CD14-positive monocyte (primary cell): Measurements from ENCODE around the gene ITFG2. TPM values are rescaled to one million over a fixed set of nuclear protein-coding genes. Genes with fewer than 3 reads are reported as not detected.

Experiments
- DNase-seq, 3 donors: peaks; one replicate each; pipeline ENCODE4 v3.0.0-alpha.2; 2011 to 2022
- H2AFZ ChIP-seq: 2 replicates; pipeline ENCODE4 v1.6.0; 2012; ENCODE audit warnings: mild to moderate bottlenecking, low read depth, low read length, inconsistent platforms; ENCODE audit not compliant: insufficient read depth, poor library complexity, severe bottlenecking
- H3K27ac ChIP-seq, 2 donors: 1 replicate in 1 of 2; 2 replicates in 1 of 2; pipeline ENCODE4 v1.5.1; 2012 to 2013; ENCODE audit warnings: low read length in 2 of 2, control low read depth in 1 of 2, inconsistent platforms in 1 of 2, low read depth in 1 of 2, mild to moderate bottlenecking in 1 of 2
- H3K27me3 ChIP-seq, 2 donors: one replicate each; pipeline versions ENCODE4 v1.6.0 to v1.6.1; 2011 to 2013; ENCODE audit warnings: low read length in 2 of 2; ENCODE audit not compliant: control insufficient read depth in 2 of 2, insufficient read depth in 2 of 2
- H3K36me3 ChIP-seq, 2 donors: replicated peaks in 1 of 2; 1 replicate in 1 of 2; 2 replicates in 1 of 2; pipeline versions ENCODE4 v1.5.1 to v1.6.1; 2012 to 2013; ENCODE audit warnings: low read length in 2 of 2, control low read depth in 1 of 2, inconsistent platforms in 1 of 2, mild to moderate bottlenecking in 1 of 2; ENCODE audit not compliant: insufficient read depth in 2 of 2, control insufficient read depth in 1 of 2
- H3K4me1 ChIP-seq, 2 donors: 1 replicate in 1 of 2; 2 replicates in 1 of 2; pipeline versions ENCODE4 v1.5.1 to v1.6.1; 2012 to 2013; ENCODE audit warnings: low read length in 2 of 2, control low read depth in 1 of 2, inconsistent platforms in 1 of 2, mild to moderate bottlenecking in 1 of 2, moderate library complexity in 1 of 2; ENCODE audit not compliant: insufficient read depth in 2 of 2, control insufficient read depth in 1 of 2
- H3K4me2 ChIP-seq: replicated peaks from 2 replicates; pipeline ENCODE3; 2012; ENCODE audit warnings: low read length, moderate library complexity, mild to moderate bottlenecking; ENCODE audit not compliant: poor library complexity, severe bottlenecking; ENCODE audit errors: extremely low read depth
- H3K4me3 ChIP-seq, 3 experiments: fragments of 200-600 bp in 1 of 3; sonication (generic) in 1 of 3; replicated peaks in 1 of 3; 1 replicate in 2 of 3; 2 replicates in 1 of 3; pipeline ENCODE4 v1.5.1; 2011 to 2013; ENCODE audit warnings: low read length in 3 of 3, mild to moderate bottlenecking in 3 of 3, control low read depth in 2 of 3, low read depth in 2 of 3, inconsistent platforms in 1 of 3, moderate library complexity in 1 of 3
- H3K79me2 ChIP-seq: 2 replicates; pipeline ENCODE4 v1.6.0; 2012; ENCODE audit warnings: mild to moderate bottlenecking, control low read depth, inconsistent platforms, low read length, moderate library complexity; ENCODE audit not compliant: insufficient read depth
- H3K9ac ChIP-seq: 2 replicates; pipeline ENCODE4 v1.6.0; 2017; ENCODE audit warnings: low read length, mild to moderate bottlenecking; ENCODE audit not compliant: insufficient read depth, poor library complexity, severe bottlenecking
- H3K9me3 ChIP-seq, 2 donors: replicated peaks in 1 of 2; 1 replicate in 1 of 2; 2 replicates in 1 of 2; pipeline versions ENCODE4 v1.5.1 to v1.6.1; 2012 to 2013; ENCODE audit warnings: low read length in 2 of 2, control low read depth in 1 of 2; ENCODE audit not compliant: control insufficient read depth in 1 of 2, insufficient read depth in 1 of 2
- H4K20me1 ChIP-seq: 2 replicates; pipeline ENCODE4 v1.6.0; 2012; ENCODE audit warnings: mild to moderate bottlenecking, low read length, control low read depth, moderate library complexity; ENCODE audit not compliant: insufficient read depth
- H3K27ac Mint-ChIP-seq, 7 donors: one replicate each; pipeline ENCODE4 v1.8.0; 2020; ENCODE audit warnings: mild to moderate bottlenecking in 7 of 7, mixed read lengths in 7 of 7, moderate library complexity in 6 of 7, inconsistent platforms in 2 of 7
- H3K27me3 Mint-ChIP-seq, 3 donors: one replicate each; pipeline ENCODE4 v1.8.0; 2021 to 2022; ENCODE audit warnings: low read depth in 3 of 3, mild to moderate bottlenecking in 3 of 3, mixed read lengths in 3 of 3, moderate library complexity in 3 of 3, inconsistent platforms in 1 of 3
- H3K36me3 Mint-ChIP-seq, 2 donors: one replicate each; pipeline ENCODE4 v1.8.0; 2020; ENCODE audit warnings: mixed read lengths in 2 of 2, inconsistent platforms in 1 of 2, mild to moderate bottlenecking in 1 of 2
- H3K4me1 Mint-ChIP-seq: one replicate; pipeline ENCODE4 v1.8.0; 2020; ENCODE audit warnings: mild to moderate bottlenecking, mixed read lengths
- H3K4me3 Mint-ChIP-seq, 2 donors: one replicate each; pipeline ENCODE4 v1.8.0; 2020; ENCODE audit warnings: mild to moderate bottlenecking in 2 of 2, mixed read lengths in 2 of 2, moderate library complexity in 1 of 2
- H3K9me3 Mint-ChIP-seq, 7 donors: one replicate each; pipeline ENCODE4 v1.8.0; 2020 to 2022; ENCODE audit warnings: mixed read lengths in 7 of 7, mild to moderate bottlenecking in 6 of 7, moderate library complexity in 6 of 7, inconsistent platforms in 2 of 7
- WGBS: methylation state at CpG from one replicate; pipeline ENCODE4 v1.1.5; 2013; ENCODE audit warnings: missing lambda C conversion rate; ENCODE audit not compliant: insufficient coverage; 5-methylcytosine and 5-hydroxymethylcytosine counted together
- intact Hi-C, 2 donors: fragments of 100-400 bp; cut with micrococcal nuclease; formaldehyde crosslinking; loops; one replicate each; pipeline versions ENCODE4 v1.15.0 to v1.15.1; 2023
- polyA plus RNA-seq, 3 donors: library from polyadenylated mRNA; depleted of rRNA in 1 of 3; unstranded in 2 of 3; stranded (reverse) in 1 of 3; fragments of 300-500 nt in 2 of 3; fragments of >200 nt in 1 of 3; fragmentation: Illumina TruSeq in 2 of 3; gene quantifications; 1 replicate in 2 of 3; 2 replicates in 1 of 3; pipeline ENCODE4 v1.2.3, GENCODE V29; 2012 to 2021
- TF ChIP-seq, protein P1 (sequence below): fragments of 200-600 bp; IDR thresholded peaks from one replicate; pipeline ENCODE4 v1.8.0; 2022; ENCODE audit warnings: antibody characterized with exemption, mild to moderate bottlenecking

The ITFG2 gene
- polyA plus RNA-seq, 3 donors, result 19.1 to 51.2 (median 24.0) TPM

DNA sequence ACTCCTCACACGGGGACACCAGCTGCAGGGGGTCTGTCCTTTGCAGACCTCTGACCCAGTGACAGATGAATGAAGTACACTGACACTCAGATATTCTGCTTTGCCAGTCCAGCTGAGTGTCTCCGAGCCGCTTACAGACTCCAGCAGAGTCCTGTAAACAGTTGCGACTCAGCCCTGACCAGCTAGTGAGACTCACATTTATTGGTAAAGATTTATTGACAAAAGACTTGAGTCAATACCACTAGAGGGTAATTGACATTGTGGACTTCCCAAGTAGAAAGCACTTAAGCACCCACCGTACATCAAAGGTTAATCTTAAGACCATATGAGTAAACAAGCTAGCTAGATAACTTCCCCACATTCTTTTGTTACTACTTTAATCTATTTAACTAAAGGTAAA, 27.5 kb upstream of the ITFG2 start:
- H3K79me2 ChIP-seq, result no peaks in the 10 kb centered on the region
- no peak overlapping the region for H3K4me2 ChIP-seq
- WGBS, result 87% methylated on average over 3 of the region's 5 CpGs
- no peak overlapping the region for H3K9ac ChIP-seq
- H3K36me3 ChIP-seq, result no peaks in the 10 kb centered on the region
- peaks cover 8 to 27% (median 13%) of the 10 kb centered on the region in 3 donors for H3K27me3 Mint-ChIP-seq
- peaks cover 0 to 2% (median 0%) of the 10 kb centered on the region in 7 donors for H3K9me3 Mint-ChIP-seq
- no peaks in the 10 kb centered on the region for H3K9me3 ChIP-seq
- H3K27ac Mint-ChIP-seq, result no peak overlapping the region
- no peak overlapping the region for H2AFZ ChIP-seq
- H3K27me3 ChIP-seq, result peaks cover 0 to 11% of the 10 kb centered on the region in 2 donors
- peaks cover 10% of the 10 kb centered on the region for H3K4me1 Mint-ChIP-seq
- TF ChIP-seq, protein P1, sequence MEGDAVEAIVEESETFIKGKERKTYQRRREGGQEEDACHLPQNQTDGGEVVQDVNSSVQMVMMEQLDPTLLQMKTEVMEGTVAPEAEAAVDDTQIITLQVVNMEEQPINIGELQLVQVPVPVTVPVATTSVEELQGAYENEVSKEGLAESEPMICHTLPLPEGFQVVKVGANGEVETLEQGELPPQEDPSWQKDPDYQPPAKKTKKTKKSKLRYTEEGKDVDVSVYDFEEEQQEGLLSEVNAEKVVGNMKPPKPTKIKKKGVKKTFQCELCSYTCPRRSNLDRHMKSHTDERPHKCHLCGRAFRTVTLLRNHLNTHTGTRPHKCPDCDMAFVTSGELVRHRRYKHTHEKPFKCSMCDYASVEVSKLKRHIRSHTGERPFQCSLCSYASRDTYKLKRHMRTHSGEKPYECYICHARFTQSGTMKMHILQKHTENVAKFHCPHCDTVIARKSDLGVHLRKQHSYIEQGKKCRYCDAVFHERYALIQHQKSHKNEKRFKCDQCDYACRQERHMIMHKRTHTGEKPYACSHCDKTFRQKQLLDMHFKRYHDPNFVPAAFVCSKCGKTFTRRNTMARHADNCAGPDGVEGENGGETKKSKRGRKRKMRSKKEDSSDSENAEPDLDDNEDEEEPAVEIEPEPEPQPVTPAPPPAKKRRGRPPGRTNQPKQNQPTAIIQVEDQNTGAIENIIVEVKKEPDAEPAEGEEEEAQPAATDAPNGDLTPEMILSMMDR, result no peak
- no peak for DNase-seq
- intact Hi-C loops, result no loop called here
- no peak overlapping the region for H3K27ac ChIP-seq
- H3K36me3 Mint-ChIP-seq, result no peaks in the 10 kb centered on the region
- H3K4me3 ChIP-seq, result no peak overlapping the region
- no peaks in the 10 kb centered on the region for H4K20me1 ChIP-seq
- H3K4me1 ChIP-seq, result peaks cover 5 to 6% of the 10 kb centered on the region in 2 donors
- no peak overlapping the region for H3K4me3 Mint-ChIP-seq

DNA sequence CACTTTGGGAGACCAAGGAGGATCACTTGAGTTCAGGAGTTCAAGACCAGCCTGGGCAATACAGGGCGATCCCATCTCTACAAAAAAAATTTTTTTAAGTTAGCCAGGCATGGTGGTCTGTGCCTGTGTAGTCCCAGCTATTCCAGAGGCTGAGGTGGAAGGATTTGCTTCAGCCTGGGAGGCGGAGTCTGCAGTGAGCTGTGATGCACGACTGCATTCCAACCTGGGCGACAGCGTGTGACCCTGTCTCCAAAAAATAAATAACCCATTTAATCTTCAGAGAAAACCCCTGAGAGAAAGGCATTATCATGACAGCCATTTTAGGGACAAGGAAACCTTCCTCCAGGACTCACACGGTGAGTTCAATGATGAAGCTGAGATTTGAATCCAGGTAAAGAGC, 21.4 kb upstream of the ITFG2 start:
- Mint-ChIP-seq H3K4me3 (no peak overlapping the region), H3K27ac (no peak overlapping the region), H3K4me1 (peaks cover 7% of the 10 kb centered on the region), H3K9me3 (peaks cover 0 to 5% (median 0%) of the 10 kb centered on the region in 7 donors), H3K36me3 (no peaks in the 10 kb centered on the region), H3K27me3 (peaks cover 18 to 28% (median 21%) of the 10 kb centered on the region in 3 donors)
- H3K36me3 ChIP-seq, result no peaks in the 10 kb centered on the region
- H4K20me1 ChIP-seq, result no peaks in the 10 kb centered on the region
- H3K4me2 ChIP-seq, result no peak overlapping the region
- no peak for DNase-seq
- H2AFZ ChIP-seq, result no peak overlapping the region
- H3K9me3 ChIP-seq, result no peaks in the 10 kb centered on the region
- peaks cover 6 to 17% of the 10 kb centered on the region in 2 donors for H3K4me1 ChIP-seq
- TF ChIP-seq, protein P1, result no peak
- H3K27ac ChIP-seq, result no peak overlapping the region
- peaks cover 2% of the 10 kb centered on the region for H3K79me2 ChIP-seq
- no peak overlapping the region for H3K9ac ChIP-seq
- no peak overlapping the region for H3K4me3 ChIP-seq
- H3K27me3 ChIP-seq, result peaks cover 8 to 22% of the 10 kb centered on the region in 2 donors
- intact Hi-C loops, result no loop called here
- WGBS, result no CpG with 5 or more reads among the region's 6 CpGs
